HepG2 (cell line): ENCODE measurements around the gene CAT. TPM values are rescaled to one million over a fixed set of nuclear protein-coding genes. Genes with fewer than 3 reads are reported as not detected.

ENCODE experiments used
- ATAC-seq: fragments of 200-7000 bp; cut with Tn5 transposase; 3 replicates; pipeline ENCODE4 v1.9.1; 2020; ENCODE audit warnings: mild to moderate bottlenecking, moderate library complexity
- BruUV-seq: library from RNA; stranded (reverse); fragments of 400-500 nt; replicated peaks from 2 replicates; lab custom pipeline; 2021; lab: Mats Ljungman, UMichigan
- CTCF ChIA-PET: fragments of 300-600 bp; formaldehyde crosslinking; extraction: SDS; loops from one replicate; lab custom pipeline; 2021; ENCODE audit warnings: low total read pairs, inconsistent platforms, low intra/inter-chr PET ratio; lab: Yijun Ruan, JAX
- POLR2A ChIA-PET: fragments of 350-600 bp; sonication (Branson Sonifier 250); formaldehyde crosslinking; loops from one replicate; lab custom pipeline; 2020; ENCODE audit warnings: antibody characterized with exemption, inconsistent platforms; lab: Yijun Ruan, JAX
- DNase-seq: peaks from one replicate; pipeline ENCODE4 v3.0.0-alpha.2; 2015; ENCODE audit warnings: low spot score
- FAIRE-seq: peaks from 3 replicates; lab custom pipeline; 2011; peaks lifted over from hg19 to GRCh38; lab: Jason Lieb, UNC
- H2AFZ ChIP-seq: one replicate; pipeline ENCODE4 v1.6.1; 2011; ENCODE audit warnings: low read length, inconsistent platforms
- H3K27ac ChIP-seq: fragments of 300-600 bp; 3 replicates; pipeline ENCODE4 v1.8.0; 2011; ENCODE audit warnings: mixed run types, mild to moderate bottlenecking, mixed read lengths, low read length, inconsistent platforms; ENCODE audit not compliant: insufficient read depth; ENCODE audit errors: extremely low read length
- H3K27me3 ChIP-seq, 2 experiments: fragments of 200-600 bp in 1 of 2; 2 replicates in 1 of 2; 3 replicates in 1 of 2; pipeline versions ENCODE4 v1.6.0 to v1.8.0; 2011; ENCODE audit warnings: low read length in 2 of 2, mild to moderate bottlenecking in 2 of 2, moderate library complexity in 2 of 2, inconsistent platforms in 1 of 2; ENCODE audit not compliant: insufficient read depth in 2 of 2, control insufficient read depth in 1 of 2
- H3K36me3 ChIP-seq, 2 experiments: fragments of 200-600 bp in 1 of 2; replicated peaks in 1 of 2; 2 replicates in 1 of 2; 3 replicates in 1 of 2; pipeline versions ENCODE4 v1.5.1 to v1.8.0; 2011; ENCODE audit warnings: low read length in 2 of 2, inconsistent platforms in 1 of 2; ENCODE audit not compliant: insufficient read depth in 2 of 2, control insufficient read depth in 1 of 2
- H3K4me1 ChIP-seq: 2 replicates; pipeline ENCODE4 v1.5.1; 2012; ENCODE audit warnings: low read length, inconsistent platforms; ENCODE audit not compliant: insufficient read depth
- H3K4me2 ChIP-seq: 2 replicates; pipeline ENCODE4 v1.6.0; 2011; ENCODE audit warnings: low read depth, low read length, inconsistent platforms
- H3K4me3 ChIP-seq, 3 experiments: fragments of 200-600 bp in 1 of 3; sonication (generic), shearing (Covaris generic) in 1 of 3; replicated peaks in 1 of 3; 2 replicates each; pipeline ENCODE4 v1.5.1; 2011 to 2016; ENCODE audit warnings: low read length in 3 of 3, inconsistent platforms in 2 of 3, low read depth in 2 of 3, mild to moderate bottlenecking in 2 of 3, control low read depth in 1 of 3, mixed read lengths in 1 of 3; ENCODE audit not compliant: insufficient read depth in 1 of 3
- H3K79me2 ChIP-seq: one replicate; pipeline ENCODE4 v1.6.1; 2011; ENCODE audit warnings: low read length, inconsistent platforms; ENCODE audit not compliant: insufficient read depth
- H3K9ac ChIP-seq: 2 replicates; pipeline ENCODE4 v1.6.0; 2011; ENCODE audit warnings: mild to moderate bottlenecking, low read depth, low read length, inconsistent platforms; ENCODE audit not compliant: insufficient read depth
- H3K9me3 ChIP-seq: 2 replicates; pipeline ENCODE4 v1.5.1; 2012; ENCODE audit warnings: mild to moderate bottlenecking, low read length
- H4K20me1 ChIP-seq: 2 replicates; pipeline ENCODE4 v1.6.0; 2011; ENCODE audit warnings: inconsistent platforms, mild to moderate bottlenecking, low read length, moderate library complexity; ENCODE audit not compliant: insufficient read depth
- ARNT ChIP-seq: fragments of 450-650 bp; IDR thresholded peaks from 2 replicates; pipeline ENCODE4 v1.6.1; 2017
- GMEB1 ChIP-seq: sonication (generic); formaldehyde crosslinking; IDR thresholded peaks from 2 replicates; pipeline ENCODE4 v1.5.1; 2020; ENCODE audit warnings: missing genetic modification reagents, mild to moderate bottlenecking, borderline replicate concordance
- MAZ ChIP-seq, 2 experiments: sonication (generic) in 1 of 2; formaldehyde crosslinking in 1 of 2; IDR thresholded peaks; 2 replicates each; pipeline versions ENCODE4 v1.5.0 to v1.6.1; 2012 to 2020; ENCODE audit warnings: low read depth in 2 of 2, mild to moderate bottlenecking in 2 of 2, borderline replicate concordance in 1 of 2, improper control_type of control experiment in 1 of 2, low read length in 1 of 2, missing genetic modification reagents in 1 of 2, moderate library complexity in 1 of 2
- SALL1 ChIP-seq: sonication (generic); formaldehyde crosslinking; IDR thresholded peaks from 2 replicates; pipeline ENCODE4 v1.8.0; 2022; ENCODE audit warnings: mild to moderate bottlenecking, missing genetic modification reagents
- ZMAT3 ChIP-seq: sonication (generic); formaldehyde crosslinking; conservative IDR thresholded peaks from 2 replicates; pipeline ENCODE4 v1.7.0; 2021; ENCODE audit warnings: missing genetic modification reagents
- ZMYM3 ChIP-seq: sonication (generic); formaldehyde crosslinking; IDR thresholded peaks from 2 replicates; pipeline ENCODE4 v1.5.1; 2020; ENCODE audit warnings: mild to moderate bottlenecking, missing genetic modification reagents
- ZNF282 ChIP-seq: fragments of 450-650 bp; IDR thresholded peaks from 2 replicates; pipeline ENCODE4 v1.6.1; 2018; ENCODE audit not compliant: partially characterized antibody
- ZNF350 ChIP-seq: sonication (generic); formaldehyde crosslinking; IDR thresholded peaks from 2 replicates; pipeline ENCODE4 v1.4.0; 2020; ENCODE audit warnings: mild to moderate bottlenecking, low read depth, missing genetic modification reagents, borderline replicate concordance
- ZNF574 ChIP-seq: sonication (generic); formaldehyde crosslinking; IDR thresholded peaks from 2 replicates; pipeline ENCODE4 v1.4.0; 2020; ENCODE audit warnings: missing genetic modification reagents
- ZNF629 ChIP-seq: sonication (generic); formaldehyde crosslinking; conservative IDR thresholded peaks from 2 replicates; pipeline ENCODE4 v1.5.0; 2020; ENCODE audit warnings: missing genetic modification reagents
- WGBS: methylation state at CpG from one replicate; pipeline ENCODE4 v1.1.6; 2017; ENCODE audit warnings: low lambda C conversion rate; 5-methylcytosine and 5-hydroxymethylcytosine counted together
- in situ Hi-C: cut with HindIII; loops from 2 replicates; pipeline ENCODE4 v1.10.0; 2017; ENCODE audit warnings: low pct_unique_long_range_greater_than_20kb; ENCODE audit not compliant: extremely low pct_ligation_motif_present
- intact Hi-C: fragments of 100-400 bp; cut with micrococcal nuclease; formaldehyde crosslinking; loops from one replicate; pipeline ENCODE4 v1.10.0; 2022; ENCODE audit not compliant: unreplicated experiment
- polyA plus RNA-seq, 8 experiments: library from polyadenylated mRNA; depleted of rRNA in 3 of 8; stranded (reverse) in 7 of 8; unstranded in 1 of 8; fragments of >200 nt; fragmentation: Illumina TruSeq in 4 of 8; extraction: Trizol in 4 of 8; gene quantifications; 2 replicates each; pipeline versions ENCODE4 v1.2.1 to v1.2.3, GENCODE V29; 2011 to 2016; ENCODE audit warnings: low read depth in 4 of 8, missing spikeins in 1 of 8, mixed read lengths in 1 of 8; ENCODE audit not compliant: insufficient read depth in 1 of 8
- total RNA-seq, 5 experiments: library from RNA; depleted of rRNA; stranded (reverse); fragments of >200 nt; fragmentation: Illumina TruSeq; extraction: Trizol; gene quantifications; 2 replicates each; pipeline ENCODE4 v1.2.3, GENCODE V29; 2016; ENCODE audit warnings: low read depth in 1 of 5
- TF ChIP-seq, protein P1 (sequence below), 2 experiments: sonication (generic) in 1 of 2; formaldehyde crosslinking in 1 of 2; IDR thresholded peaks; 2 replicates each; pipeline versions ENCODE4 v1.4.0 to v1.6.1; 2018 to 2020; ENCODE audit warnings: missing genetic modification reagents in 2 of 2, borderline replicate concordance in 1 of 2, low read depth in 1 of 2, mild to moderate bottlenecking in 1 of 2, missing biosample characterization in 1 of 2

The CAT gene
- total and polyA plus RNA-seq, 2 of the 13 experiments (the other 11 are each of a cell fraction or from before 2014, with no cell fraction given): 107 to 136 TPM

DNA sequence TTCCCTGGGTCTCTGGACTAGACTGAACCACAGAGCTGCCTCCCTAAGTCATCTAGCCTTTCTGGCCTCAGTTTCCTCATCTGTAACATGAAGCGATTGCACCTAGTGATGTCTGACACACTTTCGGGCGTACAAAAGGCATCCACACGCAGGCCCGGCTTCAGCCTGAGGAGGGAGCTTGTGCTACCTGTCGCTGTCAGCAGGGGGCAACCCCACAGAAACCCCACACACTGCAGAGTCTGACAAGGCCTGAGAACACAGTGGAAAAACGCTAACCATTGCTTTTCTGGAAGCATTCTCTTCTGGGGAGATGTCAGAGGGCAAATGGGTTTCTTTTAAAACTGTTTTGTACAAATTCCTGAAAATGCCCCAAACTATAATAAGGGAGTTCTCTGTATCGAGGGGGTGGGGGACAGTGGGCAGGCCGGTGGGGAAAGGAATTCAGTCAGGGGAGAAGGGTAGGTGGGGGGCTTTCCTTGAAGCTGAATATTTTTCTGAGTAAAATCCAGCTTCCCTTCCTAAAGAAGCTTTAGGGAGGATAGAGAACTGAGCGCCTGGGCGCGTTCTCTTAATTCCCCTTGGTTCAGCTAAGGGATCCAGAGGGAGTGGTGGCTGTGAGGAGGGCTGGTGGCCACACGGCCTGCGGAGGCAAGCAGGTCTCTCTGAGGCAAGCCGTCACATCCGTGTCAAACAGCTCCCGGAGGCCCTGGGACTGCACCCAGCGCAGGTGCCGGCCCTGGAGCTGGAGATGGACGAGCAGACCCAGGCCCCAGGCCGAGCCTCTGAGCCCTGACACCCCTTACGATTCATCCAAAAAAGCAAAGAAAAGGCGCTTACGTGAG lies 74.3 kb downstream of the CAT start:
- ChIA-PET POLR2A (interaction anchor here (0.7 to 2.0 kb wide), 6 partner anchors 11 to 141 kb away, joined by 3 to 6 read pairs (median 5); no protein-coding TSS in a partner anchor), CTCF (interaction anchor here (1.1 to 2.0 kb wide), 4 partner anchors 10 to 878 kb away, joined by 3 to 19 read pairs (median 10); no protein-coding TSS in a partner anchor)
- peak; percentile 69 for DNase-seq
- no peak overlapping the region for H2AFZ ChIP-seq
- H3K36me3 ChIP-seq: no peaks in the 10 kb centered on the region
- H4K20me1 ChIP-seq: no peaks in the 10 kb centered on the region
- ATAC-seq: peak; percentile 96
- intact Hi-C loops (loop anchor here (1.0 to 5.0 kb wide), 4 partner anchors 34 to 386 kb away; no protein-coding TSS in a partner anchor), in situ Hi-C loops (loop anchor here (5.0 kb wide), 1 partner anchor 379 kb away; no protein-coding TSS in a partner anchor)
- no peaks in the 10 kb centered on the region for H3K79me2 ChIP-seq
- no peaks in the 10 kb centered on the region; a peak in 1 of 5 replicates for H3K27me3 ChIP-seq
- H3K4me2 ChIP-seq: peak overlapping the region; percentile 81
- H3K4me3 ChIP-seq: peak overlapping the region; percentile 22 to 58 (median 32); a peak in 5 of 6 replicates
- peak; percentile 95 for FAIRE-seq
- H3K4me1 ChIP-seq: peaks cover 49% of the 10 kb centered on the region
- H3K9ac ChIP-seq: peak overlapping the region; percentile 9; the same call in 1 of the 2 replicates
- WGBS: 39% methylated on average over 23 of the region's 24 CpGs
- no peak overlapping the region for H3K27ac ChIP-seq
- BruUV-seq: no TSS peak
- H3K9me3 ChIP-seq: no peaks in the 10 kb centered on the region
- TF ChIP-seq ZMAT3 (CRISPR knock-in tag) (0 out of 2 replicates have a peak, but pooled peaks have one; percentile 22), ZNF350 (CRISPR knock-in tag) (0 out of 2 replicates have a peak, but pooled peaks have one; percentile 34), ZNF574 (CRISPR knock-in tag) (0 out of 2 replicates have a peak, but pooled peaks have one; percentile 30), SALL1 (CRISPR knock-in tag) (peak; percentile 51; the same call in 1 of the 2 replicates), ZMYM3 (CRISPR knock-in tag) (0 out of 2 replicates have a peak, but pooled peaks have one; percentile 30), ARNT (no peak), GMEB1 (CRISPR knock-in tag) (no peak), ZNF629 (CRISPR knock-in tag) (peak; percentile 89), MAZ (IDR thresholded peaks at IDR 0.05; ENCODE audit: borderline replicate concordance, low read depth, low read length) (no peak), MAZ (CRISPR knock-in tag; IDR thresholded peaks at IDR 0.05; ENCODE audit: low read depth) (peak; percentile 7; the same call in 1 of the 2 replicates), ZNF282 (no peak)
- TF ChIP-seq, protein P1, sequence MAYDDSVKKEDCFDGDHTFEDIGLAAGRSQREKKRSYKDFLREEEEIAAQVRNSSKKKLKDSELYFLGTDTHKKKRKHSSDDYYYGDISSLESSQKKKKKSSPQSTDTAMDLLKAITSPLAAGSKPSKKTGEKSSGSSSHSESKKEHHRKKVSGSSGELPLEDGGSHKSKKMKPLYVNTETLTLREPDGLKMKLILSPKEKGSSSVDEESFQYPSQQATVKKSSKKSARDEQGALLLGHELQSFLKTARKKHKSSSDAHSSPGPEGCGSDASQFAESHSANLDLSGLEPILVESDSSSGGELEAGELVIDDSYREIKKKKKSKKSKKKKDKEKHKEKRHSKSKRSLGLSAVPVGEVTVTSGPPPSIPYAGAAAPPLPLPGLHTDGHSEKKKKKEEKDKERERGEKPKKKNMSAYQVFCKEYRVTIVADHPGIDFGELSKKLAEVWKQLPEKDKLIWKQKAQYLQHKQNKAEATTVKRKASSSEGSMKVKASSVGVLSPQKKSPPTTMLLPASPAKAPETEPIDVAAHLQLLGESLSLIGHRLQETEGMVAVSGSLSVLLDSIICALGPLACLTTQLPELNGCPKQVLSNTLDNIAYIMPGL (CRISPR knock-in tag; IDR thresholded peaks at IDR 0.05; ENCODE audit: borderline replicate concordance in 1 of 2, low read depth in 1 of 2): peak in 1 of 2 experiments; percentile 62; a peak in 3 of 4 replicates
